Dedifferentiated amniotic fluid mesenchymal stem cell (primary cell): ENCODE results near the gene MACC1.
"Not testable (repeated sequence)": the region's sequence is repeated elsewhere in the genome, so short reads cannot be mapped to it uniquely, and the experiment has no call there.

Source experiments
- DNase-seq: peaks from one replicate; pipeline ENCODE4 v3.0.0-alpha.2; 2016; ENCODE audit errors: extremely low spot score

MACC1 gene

DNA sequence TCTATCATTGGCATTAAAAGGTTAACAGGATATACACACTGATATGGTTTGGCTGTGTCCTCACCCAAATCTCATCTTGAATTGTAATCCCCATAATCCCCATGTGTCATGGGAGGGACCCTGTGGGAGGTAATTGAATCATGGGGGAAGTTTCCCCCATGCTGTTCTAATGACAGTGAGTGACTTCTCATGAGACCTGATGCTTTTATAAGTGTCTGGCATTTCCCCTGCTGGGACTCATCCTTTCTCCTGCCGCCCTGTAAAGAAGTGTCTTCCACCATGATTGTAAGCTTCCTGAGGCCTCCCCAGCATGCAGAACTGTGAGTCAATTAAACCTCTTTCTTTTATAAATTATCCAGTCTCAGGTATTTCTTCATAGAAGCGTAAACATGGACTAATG, 9.4 kb downstream of the MACC1 start:
- not testable (repeated sequence) for DNase-seq

DNA sequence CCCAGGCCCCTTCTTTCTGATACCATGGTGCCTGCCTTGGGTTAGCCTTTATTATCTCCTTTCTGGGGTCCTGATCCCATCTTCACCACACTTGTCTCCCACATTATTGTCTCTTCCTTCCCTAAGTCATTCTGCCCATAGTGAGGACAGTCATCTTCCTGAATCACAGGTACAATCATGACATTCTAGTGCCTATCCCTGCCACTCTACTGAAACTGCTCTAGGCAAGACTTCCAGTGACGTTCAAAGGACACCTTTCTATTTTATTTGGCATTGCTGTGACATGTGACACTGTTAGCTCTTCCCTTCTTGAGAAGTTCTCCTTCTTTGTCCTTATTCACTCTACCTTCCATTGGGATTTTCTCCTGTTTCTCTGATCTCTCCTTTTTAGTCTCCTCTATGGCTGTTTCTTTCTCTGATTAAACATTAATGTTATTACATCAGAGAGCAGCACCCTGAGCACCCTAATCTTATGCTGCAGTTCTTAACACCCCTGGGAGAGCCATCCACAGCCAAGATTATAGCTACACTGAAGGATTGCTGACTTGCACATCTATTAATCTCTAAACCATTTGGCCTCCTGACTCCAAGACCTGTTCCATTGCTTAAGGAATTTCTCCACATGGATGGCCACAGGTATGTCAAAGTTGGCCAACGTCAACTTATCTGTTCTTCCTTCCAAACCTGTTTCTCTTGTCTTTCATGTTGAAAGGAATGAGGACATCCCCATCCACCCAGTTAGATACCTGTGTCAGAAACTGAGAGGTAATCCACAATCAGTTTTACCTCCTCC, 10.9 kb downstream of the MACC1 start:
- DNase-seq = no peak

DNA sequence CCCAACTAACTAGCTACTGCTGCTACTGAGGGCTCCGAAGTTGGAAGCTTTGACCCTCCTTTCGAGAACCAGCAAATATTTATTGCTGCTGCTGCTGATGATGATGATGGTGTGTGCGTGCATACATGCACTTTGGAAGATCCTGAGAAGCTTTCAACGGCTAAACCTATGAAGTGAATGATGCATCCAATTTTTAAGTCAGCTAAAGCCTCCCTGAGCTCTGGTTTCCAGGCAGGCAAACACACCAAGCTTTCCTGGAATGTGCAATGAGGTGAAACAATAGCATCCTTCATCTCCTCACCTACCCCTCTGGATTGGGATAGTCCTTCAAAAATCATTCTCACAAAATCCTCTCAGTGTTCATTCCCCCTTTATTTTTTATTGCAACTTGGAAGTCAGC, 13.9 kb downstream of the MACC1 start:
- DNase-seq = no peak

DNA sequence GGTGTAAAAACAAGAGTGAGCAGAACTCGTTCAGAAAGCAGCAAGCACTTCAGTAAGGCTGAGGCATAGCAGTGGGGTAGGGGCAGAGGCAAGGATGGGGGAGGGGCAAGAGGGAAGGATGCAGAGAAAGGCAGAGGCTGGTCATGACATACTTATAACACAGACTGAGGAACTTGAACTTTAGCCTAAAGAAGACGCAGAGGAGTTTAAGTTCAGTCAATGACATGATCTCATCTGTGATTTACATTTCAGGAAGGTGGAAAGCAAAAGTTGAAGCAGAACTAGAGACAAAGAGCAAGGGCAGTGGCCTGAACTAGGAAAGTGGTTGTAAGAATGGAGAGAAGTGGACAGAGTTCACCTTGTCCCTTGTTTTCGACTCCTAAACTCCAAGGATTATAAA, 15.8 kb downstream of the MACC1 start:
- DNase-seq = no peak

DNA sequence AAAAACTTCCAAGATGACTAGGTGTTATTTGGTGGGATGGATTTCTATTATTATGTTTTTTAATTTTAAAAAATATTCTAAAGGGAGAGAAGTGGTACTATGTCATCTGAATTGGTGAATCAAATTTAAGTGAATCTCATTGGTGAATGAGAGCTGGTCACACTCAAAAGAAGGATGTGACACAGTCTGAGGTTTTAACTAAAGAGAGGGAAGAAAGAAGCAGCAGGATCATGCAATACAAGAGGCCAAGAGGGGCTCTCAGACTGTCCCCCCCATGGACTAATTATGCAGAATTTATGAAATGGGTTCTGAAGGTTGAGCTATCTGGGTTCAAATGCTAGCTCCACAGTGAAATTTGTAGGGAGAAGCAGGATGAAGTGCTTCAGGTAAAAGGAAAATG, 16.2 kb downstream of the MACC1 start:
- DNase-seq = no peak

DNA sequence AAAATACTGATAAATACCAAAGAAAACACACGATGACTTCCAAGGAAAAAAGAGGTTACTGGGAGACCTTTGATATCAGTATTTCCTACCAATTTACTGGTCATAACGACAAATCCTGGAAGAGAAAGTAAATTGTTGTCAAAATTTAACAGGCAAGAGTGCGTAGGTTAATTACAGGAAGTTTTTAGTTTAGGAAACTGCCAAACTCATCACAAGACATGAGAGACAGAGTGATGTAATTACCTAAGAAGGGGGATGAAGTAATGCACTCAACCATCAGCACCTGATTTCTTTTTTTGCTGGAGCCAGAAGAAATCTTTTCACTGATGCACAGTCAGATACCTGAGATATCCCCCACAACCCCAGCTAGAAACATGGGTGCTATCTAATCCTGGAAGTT, 16.8 kb downstream of the MACC1 start:
- no peak for DNase-seq

DNA sequence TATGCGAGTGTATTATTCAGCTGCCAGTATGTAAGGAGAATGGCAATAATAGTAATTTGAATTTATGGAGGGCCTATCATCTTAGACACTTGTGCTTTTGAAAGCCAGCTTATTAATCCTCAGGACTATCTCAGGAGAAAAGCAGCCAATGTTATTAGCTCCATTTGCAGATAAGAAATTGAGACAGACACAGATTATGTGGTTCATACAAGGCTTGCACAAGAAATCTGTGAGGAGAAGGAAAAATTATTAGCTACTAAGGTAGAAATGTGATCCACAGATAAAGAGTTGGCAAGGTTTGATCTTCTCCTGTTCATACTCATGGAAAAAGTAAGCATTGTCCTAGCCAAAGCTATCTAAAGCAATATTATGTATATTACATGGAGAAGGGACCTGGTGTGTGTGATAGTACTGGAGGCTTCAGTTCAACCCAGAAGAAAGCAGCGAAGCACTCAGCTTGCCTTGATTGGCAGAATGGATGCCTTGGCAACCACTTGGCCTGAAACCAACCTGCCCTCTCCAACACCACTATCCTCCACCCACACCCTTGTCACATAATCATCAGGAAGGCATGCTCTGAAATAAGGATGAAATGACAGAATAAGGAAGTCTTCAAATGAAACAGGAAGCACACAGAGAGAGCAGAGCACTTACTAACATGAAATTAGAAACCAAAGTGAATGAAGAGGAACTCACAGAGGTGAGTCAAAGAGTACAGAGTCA, 18.0 kb downstream of the MACC1 start:
- DNase-seq = peak; percentile 78

DNA sequence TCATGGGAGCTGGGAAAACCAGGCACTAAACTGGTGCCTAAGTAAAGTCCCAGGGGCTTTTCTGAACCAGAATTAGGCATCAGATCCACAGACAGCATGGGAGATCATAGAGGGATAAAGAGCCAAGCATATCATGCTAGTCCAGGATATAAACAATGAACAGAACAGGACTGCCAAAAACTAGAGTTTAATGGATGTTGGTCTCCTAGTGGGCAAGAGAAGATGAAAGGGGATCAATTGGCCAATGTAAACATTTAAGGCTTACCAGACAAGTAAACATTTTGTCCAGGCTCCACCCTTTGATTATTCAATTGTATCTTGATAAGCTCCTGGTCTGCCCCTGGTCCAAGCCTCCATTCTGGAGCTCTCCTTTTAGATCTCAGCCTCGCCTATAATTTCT, 18.9 kb downstream of the MACC1 start:
- DNase-seq = no peak

DNA sequence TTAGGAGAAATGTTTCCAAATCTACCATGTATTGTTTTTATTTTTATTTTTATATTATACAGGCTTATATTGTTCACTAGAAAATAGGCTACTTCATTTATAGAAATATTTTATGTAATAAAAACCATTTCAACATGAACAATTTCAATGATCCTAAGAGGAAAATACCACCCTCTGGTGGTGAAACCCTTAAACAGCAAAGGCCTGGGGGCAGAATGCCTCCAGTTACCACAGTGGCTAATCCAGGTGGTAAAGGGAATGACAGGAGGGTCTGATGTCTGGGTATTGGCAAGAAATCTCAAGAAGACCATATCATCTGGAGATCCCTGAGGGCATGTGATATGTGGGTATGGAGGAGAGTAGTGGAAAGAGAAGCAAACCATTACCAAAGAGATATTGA, 19.3 kb downstream of the MACC1 start:
- no peak for DNase-seq

DNA sequence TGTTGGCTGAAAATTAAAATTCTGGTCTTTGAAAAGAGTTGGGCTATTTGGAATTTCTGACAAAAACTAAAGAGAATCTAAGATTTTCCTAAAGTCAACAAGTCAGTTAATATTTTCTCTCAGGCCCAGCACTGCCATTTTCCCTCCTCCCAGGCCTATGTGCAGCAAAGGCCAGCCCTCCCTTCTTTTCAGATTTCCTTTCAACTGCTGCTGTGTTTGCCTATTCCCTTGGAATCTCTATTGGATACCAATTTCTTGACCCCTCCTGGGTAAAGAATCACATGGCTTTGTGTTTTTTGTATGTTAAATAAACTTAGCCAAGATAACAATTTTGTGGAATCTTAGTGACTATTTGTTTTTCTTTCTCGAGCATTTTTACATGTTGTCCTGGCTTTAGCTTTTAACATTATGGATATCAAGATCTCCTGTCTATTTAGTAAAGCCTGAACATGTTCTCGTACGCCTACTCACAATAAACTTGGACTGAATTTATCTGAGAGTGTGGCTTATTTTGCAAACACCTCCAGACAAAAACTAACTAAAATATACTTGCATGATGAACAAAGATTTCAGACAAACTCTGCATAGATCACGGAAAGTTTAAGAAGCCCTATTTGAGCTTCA, 19.9 kb downstream of the MACC1 start:
- no peak for DNase-seq

DNA sequence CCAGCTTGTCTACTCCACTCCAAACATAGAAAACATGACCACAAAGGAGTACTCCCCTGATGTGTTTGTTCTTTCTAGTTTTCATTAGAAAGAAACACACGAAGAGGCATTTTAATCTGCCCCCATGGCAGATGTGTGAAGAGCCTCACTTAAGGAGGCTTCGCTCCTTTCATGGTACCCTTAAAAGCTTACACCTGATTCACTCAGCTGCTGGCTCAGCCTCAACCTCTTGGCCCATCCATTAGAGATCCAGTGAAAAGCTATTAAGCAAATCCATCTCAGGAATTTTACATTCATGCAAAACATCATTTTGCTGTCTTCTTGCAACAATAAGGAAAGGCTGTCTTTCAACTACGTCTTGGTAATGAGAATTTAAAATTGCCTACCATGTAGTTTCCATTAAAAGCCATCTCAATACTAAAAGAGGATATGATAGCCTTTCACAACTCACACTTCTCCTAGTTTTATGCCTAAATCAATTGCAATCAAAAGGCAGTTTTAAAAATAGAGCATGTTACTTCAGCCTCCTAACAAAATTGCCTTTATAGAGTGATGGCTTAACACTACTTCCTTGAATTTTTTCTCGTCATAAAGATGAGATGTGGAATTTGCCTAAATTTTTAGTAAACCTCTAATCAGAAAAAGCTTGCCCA, 22.7 kb downstream of the MACC1 start:
- DNase-seq = no peak

DNA sequence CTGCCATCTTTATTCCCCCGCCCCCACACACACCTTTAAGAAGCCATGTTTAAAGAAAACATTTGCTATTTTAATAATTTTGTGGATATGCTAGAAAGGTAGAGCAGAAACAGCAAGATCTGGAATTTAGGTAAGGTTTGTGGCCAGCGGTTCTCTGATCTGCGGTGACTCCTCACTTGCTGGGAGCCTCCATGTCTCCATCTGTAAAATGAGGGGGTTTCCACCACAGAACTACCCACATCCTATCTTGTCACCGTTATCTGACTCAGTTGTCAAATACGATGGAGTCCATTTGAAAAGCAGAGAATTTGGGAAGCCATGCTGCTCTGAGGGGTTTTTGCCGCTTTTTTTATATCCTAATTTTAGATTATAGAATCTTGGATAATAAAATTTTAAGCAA, 23.3 kb downstream of the MACC1 start:
- DNase-seq = no peak

DNA sequence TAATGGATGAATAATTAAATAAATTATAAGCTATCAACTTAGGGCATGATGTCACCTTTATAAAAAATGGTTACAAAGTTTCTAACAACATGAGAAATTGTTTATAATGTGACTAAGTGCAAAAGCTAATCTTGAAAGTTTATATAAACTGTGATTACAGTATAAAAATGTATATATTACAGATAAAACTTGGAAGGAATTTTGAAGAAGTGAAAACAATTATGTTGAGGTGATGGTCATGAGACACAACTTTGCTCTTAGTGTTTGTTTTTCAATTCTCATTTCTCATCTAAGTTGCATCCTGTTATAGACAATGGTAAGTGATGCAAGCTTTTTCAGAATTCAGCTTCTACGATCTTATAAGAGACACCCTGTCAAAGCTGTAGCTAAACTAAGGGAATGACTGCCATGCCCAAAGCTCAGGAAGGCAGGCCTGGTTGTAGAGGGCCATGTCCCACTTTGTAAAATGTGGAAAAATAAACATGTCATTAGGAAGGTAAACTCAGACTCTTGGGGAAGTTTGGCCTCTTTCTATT, 23.9 kb downstream of the MACC1 start:
- no peak for DNase-seq

DNA sequence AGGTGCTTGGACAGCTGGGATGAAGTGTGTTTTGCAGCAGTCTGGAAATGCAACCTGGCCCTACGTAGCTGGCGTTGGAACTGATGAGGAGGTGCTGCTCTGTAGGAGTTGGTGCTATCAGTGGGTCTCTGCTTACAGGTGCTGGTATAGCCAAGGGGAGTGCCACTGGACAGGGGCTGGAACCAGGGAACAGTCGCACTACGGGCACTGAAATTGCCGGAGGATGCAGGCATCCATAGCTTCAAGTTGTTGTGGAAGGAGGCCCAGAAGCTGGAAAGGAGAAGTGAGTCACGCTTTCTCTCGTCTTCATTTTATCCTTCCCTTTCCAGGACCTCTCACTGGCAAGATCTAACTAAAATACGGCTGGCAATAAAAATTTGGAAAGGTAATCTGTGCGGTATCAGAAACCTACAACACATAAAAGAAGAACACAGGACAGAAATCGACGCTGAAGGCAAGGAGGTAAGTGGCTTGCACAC, 25.8 kb downstream of the MACC1 start:
- no peak for DNase-seq

DNA sequence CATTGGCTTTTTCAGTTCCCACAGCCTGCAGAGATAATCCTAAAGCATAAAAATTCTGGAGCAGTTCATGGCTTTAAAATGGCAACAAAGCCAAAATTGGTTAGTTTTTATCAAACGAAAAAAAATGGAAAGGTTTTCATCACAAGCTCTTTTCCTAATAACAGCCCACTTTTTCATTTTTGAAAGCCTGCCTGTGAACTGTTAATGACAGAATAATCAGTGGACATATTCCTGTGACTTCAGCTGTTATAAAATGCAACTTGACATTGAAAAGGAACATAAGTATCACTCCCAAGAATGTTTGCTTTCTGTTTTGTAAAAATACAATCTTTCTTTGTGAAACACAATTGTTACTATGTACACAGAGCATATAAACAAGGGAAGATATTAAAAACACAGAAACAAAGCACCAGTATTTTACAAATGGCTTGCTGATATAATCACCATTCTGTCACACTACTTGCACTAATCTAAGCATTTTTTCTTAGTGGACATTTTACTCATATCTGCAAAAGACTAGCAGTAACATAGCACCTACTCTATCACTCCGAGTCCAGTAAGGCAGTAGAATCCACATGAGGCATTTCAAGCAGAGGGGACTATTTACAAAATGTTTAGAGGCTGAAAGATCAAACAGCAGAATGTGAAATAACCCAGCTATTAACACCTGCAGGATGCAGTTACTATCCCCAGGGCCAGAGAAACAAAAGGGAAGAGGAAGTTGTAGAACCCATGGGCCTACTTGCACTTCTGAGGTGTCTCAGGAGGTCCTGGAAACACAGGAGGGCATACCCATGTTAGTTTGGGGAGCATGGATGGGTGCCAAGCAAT, 26.4 kb downstream of the MACC1 start:
- no peak for DNase-seq

DNA sequence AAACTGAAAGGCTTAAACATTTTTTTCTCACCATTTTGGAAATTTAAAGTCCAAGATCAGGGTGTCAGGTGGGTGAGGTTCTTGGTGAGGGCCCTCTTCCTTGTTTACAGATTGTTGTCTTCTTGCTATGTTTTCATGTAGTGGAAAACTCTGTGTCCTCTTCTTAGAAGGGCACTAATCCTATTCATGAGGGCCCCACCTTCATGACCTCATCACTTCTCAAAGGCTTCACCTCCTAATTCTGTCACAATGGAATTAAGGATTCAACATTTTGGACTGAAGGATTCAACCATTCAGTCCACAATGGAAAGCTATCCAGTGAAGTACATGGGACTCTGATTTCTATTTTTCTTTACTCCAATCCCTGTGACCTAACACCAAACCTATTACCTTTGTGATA, 27.3 kb downstream of the MACC1 start:
- DNase-seq = no peak

DNA sequence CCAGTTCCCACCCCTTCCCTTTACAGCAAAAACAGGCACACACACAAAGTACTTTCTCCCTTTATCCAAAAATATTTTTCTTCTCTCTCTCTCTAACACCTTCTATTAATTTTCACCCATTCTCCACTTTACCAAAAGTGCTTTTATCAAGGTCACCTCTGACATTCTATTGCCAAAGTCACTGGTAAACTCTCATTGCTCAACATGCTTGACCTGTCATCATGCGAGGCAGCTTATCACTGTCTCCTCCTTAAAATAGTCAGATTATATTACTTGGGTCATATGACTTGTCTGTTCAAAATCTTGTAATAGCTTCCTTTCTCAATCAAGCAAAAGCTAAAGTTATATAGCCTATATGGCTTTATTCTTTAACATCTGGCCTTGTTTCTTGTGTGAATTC, 28.6 kb downstream of the MACC1 start:
- no peak for DNase-seq

DNA sequence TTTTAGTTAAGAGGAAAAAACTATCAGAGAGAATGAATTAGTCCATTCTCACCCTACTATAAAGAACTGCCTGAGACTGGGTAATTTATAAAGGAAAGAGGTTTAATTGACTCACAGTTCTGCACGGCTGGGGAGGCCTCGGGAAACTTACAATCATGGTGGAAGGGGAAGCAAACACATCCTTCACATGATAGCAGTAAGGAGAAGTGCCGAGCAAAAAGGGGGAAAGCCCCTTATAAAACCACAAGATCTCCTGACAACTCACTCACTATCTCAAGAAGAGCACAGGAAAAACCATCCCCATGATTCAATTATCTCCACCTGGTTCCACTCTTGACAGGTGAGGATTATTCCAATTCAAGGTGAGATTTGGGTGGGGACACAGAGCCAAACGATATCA, 29.3 kb downstream of the MACC1 start:
- DNase-seq = not testable (repeated sequence)

DNA sequence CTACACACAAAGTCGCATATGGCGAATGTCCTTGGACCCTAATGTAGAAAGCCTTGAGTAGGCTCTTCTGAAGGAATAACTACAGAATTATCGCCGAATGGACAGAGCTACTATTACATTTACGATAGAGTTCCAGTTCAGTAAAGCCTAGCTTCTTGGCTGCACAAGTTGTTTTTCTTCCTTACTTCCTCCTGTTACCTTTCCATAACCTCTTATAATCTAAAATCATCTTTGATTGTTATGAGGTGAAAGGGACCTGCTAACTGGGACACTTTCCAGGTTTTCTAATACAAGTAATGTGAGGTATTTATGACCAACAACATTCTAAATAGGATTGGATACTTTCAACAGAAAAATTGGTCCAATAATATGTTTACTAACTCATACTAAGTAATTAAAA, 31.2 kb downstream of the MACC1 start:
- DNase-seq = no peak

DNA sequence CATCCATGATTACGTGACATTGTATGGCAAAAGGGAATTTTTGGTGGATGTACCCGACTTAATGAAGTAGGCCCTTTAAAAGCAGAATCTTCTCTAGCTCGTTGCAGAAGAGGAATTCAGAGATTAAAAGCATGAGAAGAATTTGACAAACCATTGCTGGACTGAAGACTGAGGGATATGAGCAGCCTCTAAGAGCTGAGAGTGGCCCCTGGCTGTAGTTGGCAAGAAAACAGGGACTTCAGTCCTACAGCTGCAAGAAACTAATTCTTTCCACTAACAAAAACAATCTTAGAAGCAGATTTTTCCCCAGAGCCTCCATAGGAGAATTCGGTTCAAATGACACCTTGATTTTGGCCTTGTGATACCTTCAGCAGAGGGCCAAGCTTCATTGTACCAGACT, 34.1 kb downstream of the MACC1 start:
- no peak for DNase-seq

DNA sequence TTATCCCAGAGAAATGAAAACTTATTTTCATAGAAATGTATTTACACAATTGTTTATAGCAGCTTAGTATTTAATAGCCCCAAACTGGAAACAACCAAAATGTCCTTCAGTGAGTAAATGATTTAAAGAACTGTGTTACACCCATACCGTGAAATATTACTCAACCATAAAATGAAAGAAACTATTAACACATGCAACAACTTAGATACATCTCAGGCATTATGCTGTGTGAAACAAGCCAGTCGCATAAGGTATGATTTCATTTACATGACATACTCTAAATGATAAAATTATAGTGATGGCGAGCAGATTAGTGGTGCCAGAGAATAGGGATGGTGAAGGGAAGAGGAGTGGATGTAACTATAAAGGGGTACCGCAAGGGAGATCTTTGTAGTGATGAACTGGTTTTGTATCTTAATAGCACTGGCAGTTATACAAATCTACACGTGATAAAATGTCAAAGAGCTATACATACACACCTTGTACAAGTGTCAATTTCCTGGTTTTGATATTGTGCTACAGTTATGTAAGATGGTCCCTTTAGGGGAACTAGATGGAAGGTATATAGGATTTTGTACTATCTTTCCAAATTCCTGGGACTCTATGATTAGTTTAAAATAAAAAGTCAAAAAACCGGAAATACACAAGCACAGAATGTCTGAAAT, 40.5 kb downstream of the MACC1 start:
- no peak for DNase-seq
